NCI-H128 (cell line): ENCODE results near the gene KRT7.
"Not testable (repeated sequence)": the region's sequence is repeated elsewhere in the genome, so short reads cannot be mapped to it uniquely, and the experiment has no call there.

Experiments
- DNase-seq: peaks from one replicate; lab custom pipeline; 2025; ENCODE audit not compliant: unreplicated experiment; lab: John Stamatoyannopoulos, UW

Gene KRT7

GRCh38 chr12:52243259-52243855 is 10.3 kb downstream of the KRT7 start:
- no peak for DNase-seq

GRCh38 chr12:52243856-52244614 is 11.0 kb downstream of the KRT7 start:
- no peak for DNase-seq

- no peak for DNase-seq
Measured at GRCh38 chr12:52244615-52244994, 11.6 kb downstream of the KRT7 start.

DNA sequence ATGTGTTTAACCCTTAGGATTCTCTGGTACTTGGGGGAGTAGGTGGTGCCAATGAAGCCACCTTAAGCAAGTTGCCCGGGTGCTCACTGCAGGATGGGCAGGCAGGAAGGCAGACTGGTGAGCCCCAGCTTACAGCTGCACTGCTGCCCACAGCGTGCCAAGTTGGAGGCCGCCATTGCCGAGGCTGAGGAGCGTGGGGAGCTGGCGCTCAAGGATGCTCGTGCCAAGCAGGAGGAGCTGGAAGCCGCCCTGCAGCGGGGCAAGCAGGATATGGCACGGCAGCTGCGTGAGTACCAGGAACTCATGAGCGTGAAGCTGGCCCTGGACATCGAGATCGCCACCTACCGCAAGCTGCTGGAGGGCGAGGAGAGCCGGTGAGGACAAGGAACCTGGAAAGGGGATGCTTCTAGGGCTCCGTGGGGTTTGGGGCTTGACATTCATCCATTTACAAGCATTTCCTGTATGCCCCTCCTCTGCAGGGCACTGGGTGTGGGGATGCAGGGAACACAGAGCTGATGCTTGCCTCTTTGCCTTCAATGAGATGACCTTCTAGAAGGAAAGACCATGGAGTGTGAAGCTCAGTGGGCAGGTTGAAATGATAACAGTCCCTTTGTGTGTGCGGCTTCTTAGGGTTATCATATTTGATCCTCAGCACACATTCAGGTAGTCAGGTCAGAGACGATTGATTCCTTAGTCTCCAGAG is 12.4 kb downstream of the KRT7 start:
- DNase-seq: no peak

DNA sequence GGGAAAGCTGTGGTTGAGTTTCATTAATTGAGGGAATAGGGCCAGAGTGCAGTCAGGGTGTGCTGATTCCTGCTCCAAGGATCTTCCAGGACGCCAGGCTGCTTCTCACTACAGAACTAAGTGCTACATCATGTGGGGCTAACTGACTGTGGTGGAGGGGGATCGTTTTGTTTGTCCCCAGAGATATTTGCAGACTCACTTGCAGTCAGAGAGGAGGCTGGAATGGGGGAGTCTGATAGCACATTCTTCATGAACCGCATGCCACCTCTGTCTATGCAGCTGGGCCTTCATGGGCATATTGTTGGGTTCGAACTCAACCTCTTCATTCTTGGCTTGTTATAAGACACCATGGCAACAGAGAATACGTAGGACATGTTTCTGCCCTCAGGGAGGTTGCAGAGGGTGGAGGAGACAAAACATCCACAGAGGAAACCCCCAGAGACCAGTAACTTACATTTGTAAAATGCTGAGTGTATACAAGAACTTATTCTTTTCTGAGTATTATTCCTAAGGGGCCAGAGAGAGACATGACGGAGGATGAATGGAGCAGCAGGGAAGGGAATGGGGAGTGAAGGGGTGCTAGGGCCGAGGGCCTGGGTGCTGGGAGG is 13.0 kb downstream of the KRT7 start:
- no peak for DNase-seq

GRCh38 chr12:52246720-52247621 is 13.9 kb downstream of the KRT7 start:
- no peak for DNase-seq

DNA sequence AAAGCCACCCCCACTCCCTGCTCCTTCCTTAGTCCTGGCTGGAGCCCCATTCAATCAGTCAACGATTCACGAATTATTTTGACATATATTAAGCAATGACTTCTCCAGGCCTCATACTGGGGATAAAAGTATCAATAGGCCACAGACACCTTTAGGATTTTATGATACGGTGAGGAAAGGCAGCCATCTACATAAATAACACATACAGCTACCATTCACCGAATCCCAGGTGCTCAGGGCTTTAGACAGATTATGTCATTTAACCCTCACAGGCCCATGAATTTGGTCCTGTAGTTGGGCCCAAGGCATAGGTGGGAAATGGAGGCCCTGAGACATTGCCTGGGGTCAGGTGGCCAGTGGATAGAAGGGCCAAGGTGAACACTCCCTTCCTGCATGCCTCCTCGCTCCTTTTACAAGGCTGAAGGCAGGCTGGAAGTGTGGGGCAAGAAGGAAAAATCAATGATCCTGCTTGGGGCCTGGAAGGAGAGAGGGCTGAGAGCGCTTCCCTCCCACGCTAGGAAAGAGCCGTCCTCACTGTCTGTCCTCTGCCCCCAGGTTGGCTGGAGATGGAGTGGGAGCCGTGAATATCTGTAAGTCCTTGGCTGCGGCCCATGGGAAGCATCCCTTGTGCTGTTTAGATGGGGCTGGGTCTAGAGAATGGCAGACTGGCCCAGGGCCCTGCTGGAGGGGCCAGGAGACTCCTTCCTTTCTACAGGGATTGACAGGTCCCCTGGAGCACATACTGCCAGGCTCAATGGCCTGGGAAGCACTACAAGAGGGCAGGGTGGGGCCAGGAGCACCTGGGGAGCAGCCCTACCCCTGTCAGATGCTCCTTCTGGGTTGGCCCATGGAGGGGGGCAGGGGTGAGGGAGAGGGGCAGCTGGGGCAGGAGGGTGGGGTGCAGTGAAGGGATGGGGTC is 14.8 kb downstream of the KRT7 start:
- no peak for DNase-seq

- no peak for DNase-seq
Measured at GRCh38 chr12:52248541-52249461, 15.8 kb downstream of the KRT7 start.

GRCh38 chr12:52249511-52250047 is 16.5 kb downstream of the KRT7 start:
- DNase-seq: no peak

DNA sequence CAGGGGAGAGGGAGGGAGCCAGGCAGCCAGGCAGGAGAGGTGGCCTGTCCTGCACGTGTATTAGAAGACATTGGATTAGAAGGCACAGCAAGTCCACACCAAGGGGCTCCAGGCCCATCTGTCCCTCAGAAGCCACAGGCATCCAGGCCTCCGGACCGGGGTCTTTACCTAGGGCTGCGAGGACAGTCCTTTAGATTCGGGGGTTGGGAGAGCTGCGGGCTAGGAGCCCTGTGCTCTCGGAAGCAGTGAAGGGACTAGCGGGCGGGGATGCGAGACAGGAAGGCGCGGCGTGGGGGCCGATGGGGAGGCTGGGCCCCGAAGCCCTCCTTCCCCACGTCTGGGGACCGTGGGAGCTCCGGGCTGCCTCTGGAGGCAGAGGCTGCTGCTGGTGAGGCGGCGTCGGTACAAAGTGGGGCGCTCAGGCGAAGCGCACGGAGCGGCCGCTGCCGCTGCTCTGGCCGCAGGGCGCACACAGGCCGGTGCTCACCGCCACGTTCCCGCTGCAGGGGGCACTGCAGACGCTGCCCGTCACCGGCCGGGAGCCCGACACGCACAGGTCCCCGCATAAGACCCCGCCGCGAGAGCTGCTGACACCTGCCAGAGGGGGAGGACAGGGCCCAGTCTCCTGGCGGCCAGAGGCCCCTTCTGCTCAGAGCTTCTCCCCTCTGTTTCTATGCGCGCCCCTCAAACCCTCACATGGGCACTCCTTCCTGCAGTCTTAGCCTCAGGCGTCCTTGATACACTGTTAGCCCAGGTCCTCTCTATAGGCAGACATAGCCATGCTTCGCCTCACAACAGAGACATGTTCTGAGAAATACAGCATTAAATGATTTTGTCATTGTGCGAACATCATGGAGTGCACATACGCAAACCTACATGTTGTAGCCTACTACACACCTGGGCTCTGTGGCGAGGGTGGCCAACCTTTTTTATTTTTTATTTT is 17.3 kb downstream of the KRT7 start:
- no peak for DNase-seq

DNA sequence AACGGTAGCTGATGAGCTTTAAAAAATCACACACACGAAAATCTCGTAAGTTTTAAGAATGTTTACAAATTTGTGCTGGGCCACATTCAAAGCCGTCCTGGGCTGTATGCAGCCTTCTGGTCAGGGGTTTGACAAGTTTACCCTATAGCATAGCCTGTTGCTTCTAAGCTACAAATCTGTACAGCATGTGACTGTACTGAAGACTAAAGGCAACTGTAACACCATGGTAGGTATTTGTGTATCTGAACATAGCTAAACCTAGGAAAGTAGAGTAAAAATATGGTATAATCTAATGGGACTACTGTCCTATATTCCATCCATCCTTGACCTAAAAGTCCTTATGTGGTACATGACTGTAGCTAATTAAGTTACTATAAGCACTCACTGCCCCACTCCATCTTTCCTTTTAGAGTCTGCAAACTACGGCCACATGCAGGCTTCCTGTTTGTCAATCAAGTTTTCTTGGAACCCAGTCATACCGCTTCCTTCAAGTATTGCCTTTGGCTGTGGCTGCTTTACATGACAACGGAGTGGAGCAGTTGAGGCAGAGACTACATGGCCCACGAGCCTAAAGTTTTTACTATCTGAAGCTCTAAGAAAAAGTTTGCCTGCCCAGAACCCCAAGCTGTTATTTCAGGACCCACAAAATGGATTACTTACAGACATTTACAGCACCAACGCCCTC is 18.5 kb downstream of the KRT7 start:
- no peak for DNase-seq

DNA sequence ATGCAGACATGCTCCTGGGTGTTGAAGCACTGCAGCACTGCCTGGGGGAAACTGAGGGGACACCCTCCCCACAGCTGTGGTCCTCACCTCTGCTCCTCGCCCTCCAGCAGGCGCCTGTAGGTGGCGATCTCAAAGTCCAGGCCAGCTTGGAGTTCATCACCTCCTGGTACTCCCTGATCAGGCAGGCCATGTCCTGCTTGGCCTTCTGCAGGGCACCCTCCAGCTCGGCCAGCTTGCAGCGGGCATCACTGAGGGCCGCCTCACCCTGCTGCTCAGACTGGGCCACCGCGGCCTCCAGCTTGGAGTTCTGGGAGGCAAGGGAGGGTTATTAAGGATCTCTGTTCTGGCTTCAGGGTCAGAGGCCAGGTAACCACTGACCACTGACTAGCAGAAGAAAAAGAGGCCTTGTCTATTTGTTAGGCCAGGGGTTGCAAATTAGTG is 19.2 kb downstream of the KRT7 start:
- not testable (repeated sequence) for DNase-seq

DNA sequence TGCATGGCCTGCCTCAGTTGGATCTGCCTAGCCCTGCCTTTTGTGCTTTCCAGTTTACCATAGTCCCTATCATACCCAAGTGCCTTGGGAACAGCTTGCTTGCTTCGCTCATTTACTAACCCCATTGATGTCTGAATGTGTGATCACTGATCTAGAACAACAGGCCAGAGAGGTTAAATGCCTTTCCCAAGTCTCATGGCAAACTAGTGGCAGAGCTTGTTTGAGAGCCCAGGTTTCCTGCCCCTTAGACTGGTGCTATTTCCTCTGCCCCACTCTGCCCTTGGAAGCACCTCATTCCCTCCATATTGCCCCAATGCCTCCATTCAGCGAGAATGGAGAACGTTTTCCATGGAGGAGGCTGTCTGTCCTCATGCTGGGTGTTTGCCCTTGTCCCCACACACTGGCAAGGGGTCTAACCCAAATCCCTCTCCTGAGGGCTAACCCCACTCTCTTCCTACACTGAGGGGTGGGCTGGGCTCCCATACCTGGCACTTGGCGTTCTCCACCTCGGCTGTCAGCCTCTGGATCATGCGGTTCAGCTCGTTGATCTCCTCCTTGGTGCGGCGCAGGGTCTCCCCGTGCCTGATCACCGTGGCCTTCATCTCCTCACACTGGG is 19.8 kb downstream of the KRT7 start:
- DNase-seq: no peak

GRCh38 chr12:52253391-52254179 is 20.5 kb downstream of the KRT7 start:
- no peak for DNase-seq

DNA sequence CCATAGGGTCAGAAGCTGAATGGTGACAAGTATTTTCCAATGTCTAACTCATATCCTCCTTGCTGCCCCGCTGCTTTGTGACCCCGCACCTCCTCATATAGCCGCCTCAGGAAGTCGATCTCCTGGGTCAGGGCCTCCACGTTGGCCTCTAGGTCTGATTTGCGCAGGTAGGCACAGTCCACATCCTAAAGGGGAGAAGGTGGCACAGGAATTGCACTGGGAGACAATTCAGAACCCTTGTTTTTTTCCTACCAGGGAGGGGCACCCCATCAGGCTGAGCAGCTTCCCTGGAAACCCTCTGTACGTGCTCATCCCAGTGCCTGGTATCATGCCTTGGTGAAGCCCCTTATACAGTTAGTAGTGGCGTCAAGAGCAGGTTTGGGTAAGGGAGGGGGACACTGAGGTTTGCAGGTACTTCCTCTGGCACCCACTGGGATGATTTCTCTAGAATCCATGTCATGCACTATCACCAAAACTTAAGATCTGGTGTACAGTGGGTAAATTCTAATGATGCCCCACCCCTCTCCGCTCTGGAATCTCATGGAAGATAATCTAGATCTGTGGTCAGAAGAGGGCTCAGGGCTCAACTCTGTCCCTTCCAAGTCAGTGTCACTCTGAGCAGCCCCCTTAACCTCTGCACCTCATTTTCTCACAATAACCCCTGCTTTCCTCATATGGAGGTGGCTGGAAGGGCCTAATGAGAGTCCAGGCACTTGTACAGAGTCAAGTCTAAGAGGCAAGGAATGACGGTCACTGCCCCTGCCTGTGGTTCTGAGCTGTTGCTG is 21.3 kb downstream of the KRT7 start:
- DNase-seq: no peak
